Neural progenitor cell (in vitro differentiated cells): ENCODE data around the gene ZFP3.

Experiments used
- CTCF ChIP-seq: fragments of 200-600 bp; sonication (generic); IDR thresholded peaks from 2 replicates; pipeline ENCODE4 v1.5.1; 2017; ENCODE audit warnings: antibody characterized with exemption, mild to moderate bottlenecking
- EZH2 ChIP-seq: fragments of 200-600 bp; sonication (generic); IDR thresholded peaks from 2 replicates; pipeline ENCODE4 v1.6.1; 2017; ENCODE audit warnings: antibody characterized with exemption, mild to moderate bottlenecking, moderate library complexity
- EZH2phosphoT487 ChIP-seq: fragments of 200-600 bp; sonication (generic); IDR thresholded peaks from 2 replicates; pipeline ENCODE4 v1.6.1; 2017; ENCODE audit warnings: antibody characterized with exemption

GRCh38 chr17:5126719-5127488 is 48.6 kb downstream of the ZFP3 start:
- no peak for TF ChIP-seq CTCF
- no peak for TF ChIP-seq EZH2phosphoT487
- no peak for TF ChIP-seq EZH2
